ENCODE data around the gene TUBB8. TPM values are rescaled to one million over a fixed set of nuclear protein-coding genes. Genes with fewer than 3 reads are reported as not detected.

The TUBB8 gene
- total RNA-seq (1 to 10 TPM in 1 of 2 donors, under 1 TPM in 1; 0.63 to 2.0 TPM), polyA plus RNA-seq (ENCODE audit: insufficient read depth, low read depth, low replicate concordance) (1.4 TPM)
- long read RNA-seq, donor 1, result 0 reads
- long read RNA-seq, donor 2, result 0 reads

GRCh38 chr10:48996-49395, at the start of gene TUBB8:
TUBB8 (minus strand) TSS chr10:49296; CDS start chr10:49238, 58 bp downstream.
- H3K4me1 ChIP-seq, result no peaks in the 10 kb centered on the region
- intact Hi-C loops (cut with DNase I; ENCODE audit: low total_unique reads), result no loop called here
- no peaks in the 10 kb centered on the region for H3K36me3 ChIP-seq (ENCODE audit: low read depth, missing control alignments)
- no peak for TF ChIP-seq CTCF (IDR thresholded peaks at IDR 0.05)
- TF ChIP-seq POLR2A (IDR thresholded peaks at IDR 0.05), result no peak
- no peaks in the 10 kb centered on the region for H3K9me3 ChIP-seq
- H3K4me3 ChIP-seq, result no peak within 1 kb of the TSS
- no peak within 1 kb of the TSS for H3K27ac ChIP-seq
- no peak for DNase-seq
- no peaks in the 10 kb centered on the region for H3K27me3 ChIP-seq
- WGBS, 2 donors, result 7 to 51% methylated on average over 5 to 33 of the region's 34 CpGs

GRCh38 chr10:96466-96865, 47.4 kb upstream of the TUBB8 start:
- TF ChIP-seq POLR2A (IDR thresholded peaks at IDR 0.05) (no peak), CTCF (IDR thresholded peaks at IDR 0.05) (no peak)
- Histone ChIP-seq H3K9me3 (no peaks in the 10 kb centered on the region), H3K27ac (no peak overlapping the region), H3K4me3 (no peak overlapping the region), H3K36me3 (ENCODE audit: low read depth, missing control alignments) (no peaks in the 10 kb centered on the region), H3K27me3 (no peaks in the 10 kb centered on the region), H3K4me1 (no peaks in the 10 kb centered on the region)
- WGBS, 2 donors, result 17 to 40% methylated on average over 1 of the region's 1 CpG
- no peak for DNase-seq
- intact Hi-C loops (cut with DNase I; ENCODE audit: low total_unique reads), result no loop called here

- DNase-seq, result no peak
- Histone ChIP-seq H3K4me1 (no peaks in the 10 kb centered on the region), H3K9me3 (no peaks in the 10 kb centered on the region), H3K27ac (no peak overlapping the region), H3K27me3 (no peaks in the 10 kb centered on the region), H3K4me3 (no peak overlapping the region), H3K36me3 (ENCODE audit: low read depth, missing control alignments) (no peaks in the 10 kb centered on the region)
- 67 to 69% methylated on average over 2 of the region's 2 CpGs for WGBS, 2 donors
- TF ChIP-seq POLR2A (IDR thresholded peaks at IDR 0.05), result no peak
- no peak for TF ChIP-seq CTCF (IDR thresholded peaks at IDR 0.05)
- intact Hi-C loops (cut with DNase I; ENCODE audit: low total_unique reads), result no loop called here
These were observed 46.4 kb upstream of the TUBB8 start for GRCh38 chr10:95356-96115.

GRCh38 chr10:94613-95012, 45.5 kb upstream of the TUBB8 start:
- Histone ChIP-seq H3K27me3 (no peaks in the 10 kb centered on the region), H3K36me3 (ENCODE audit: low read depth, missing control alignments) (no peaks in the 10 kb centered on the region), H3K9me3 (no peaks in the 10 kb centered on the region), H3K4me3 (no peak overlapping the region), H3K27ac (no peak overlapping the region), H3K4me1 (no peaks in the 10 kb centered on the region)
- intact Hi-C loops (cut with DNase I; ENCODE audit: low total_unique reads), result no loop called here
- 32 to 40% methylated on average over 1 of the region's 1 CpG for WGBS, 2 donors
- TF ChIP-seq POLR2A (IDR thresholded peaks at IDR 0.05) (no peak), CTCF (IDR thresholded peaks at IDR 0.05) (no peak)
- DNase-seq, result no peak

GRCh38 chr10:92846-93245, 43.8 kb upstream of the TUBB8 start:
- DNase-seq, result no peak
- Histone ChIP-seq H3K9me3 (no peaks in the 10 kb centered on the region), H3K4me3 (no peak overlapping the region), H3K36me3 (ENCODE audit: low read depth, missing control alignments) (no peaks in the 10 kb centered on the region), H3K27me3 (no peaks in the 10 kb centered on the region), H3K27ac (no peak overlapping the region), H3K4me1 (no peaks in the 10 kb centered on the region)
- intact Hi-C loops (cut with DNase I; ENCODE audit: low total_unique reads), result no loop called here
- WGBS, 2 donors, result 96 to 97% methylated on average over 2 of the region's 2 CpGs
- TF ChIP-seq POLR2A (IDR thresholded peaks at IDR 0.05) (no peak), CTCF (IDR thresholded peaks at IDR 0.05) (no peak)

Measured in testis (tissue), 5 donors.